ENCODE results near the gene CNTLN. TPM values are rescaled to one million over a fixed set of nuclear protein-coding genes. Genes with fewer than 3 reads are reported as not detected.
"Not testable (repeated sequence)": the region's sequence is repeated elsewhere in the genome, so short reads cannot be mapped to it uniquely, and the experiment has no call there.

Gene CNTLN
- total RNA-seq, 1 donor from 2014 or later: 0.79 TPM

GRCh38 chr9:17520268-17521064, 385.6 kb downstream of the CNTLN start:
- no peak for TF ChIP-seq CTCF (IDR thresholded peaks at IDR 0.05; ENCODE audit: insufficient read depth, low read length, severe bottlenecking)
- Histone ChIP-seq H3K36me3 (ENCODE audit: control insufficient read depth, insufficient read depth, low read length) (no peaks in the 10 kb centered on the region), H3K27me3 (ENCODE audit: control insufficient read depth, insufficient read depth, low read length) (no peaks in the 10 kb centered on the region), H3K4me3 (ENCODE audit: low read depth, low read length) (no peak overlapping the region)
- FAIRE-seq (no peak), DNase-seq (ENCODE audit: low read depth) (no peak)

- H3K36me3 ChIP-seq (ENCODE audit: control insufficient read depth, insufficient read depth, low read length): no peaks in the 10 kb centered on the region
- no peak for TF ChIP-seq CTCF (IDR thresholded peaks at IDR 0.05; ENCODE audit: insufficient read depth, low read length, severe bottlenecking)
- H3K4me3 ChIP-seq (ENCODE audit: low read depth, low read length): no peak overlapping the region
- no peak for DNase-seq (ENCODE audit: low read depth)
- FAIRE-seq: no peak
- no peaks in the 10 kb centered on the region for H3K27me3 ChIP-seq (ENCODE audit: control insufficient read depth, insufficient read depth, low read length)
Measured at GRCh38 chr9:17521100-17521855, 386.4 kb downstream of the CNTLN start.

- not testable (repeated sequence) for H3K4me3 ChIP-seq (ENCODE audit: low read depth, low read length); FAIRE-seq; DNase-seq (ENCODE audit: low read depth); H3K27me3 ChIP-seq (ENCODE audit: control insufficient read depth, insufficient read depth, low read length); H3K36me3 ChIP-seq (ENCODE audit: control insufficient read depth, insufficient read depth, low read length)
Measured at GRCh38 chr9:17526726-17527125, 391.9 kb downstream of the CNTLN start.

- no peaks in the 10 kb centered on the region for H3K36me3 ChIP-seq (ENCODE audit: control insufficient read depth, insufficient read depth, low read length)
- H3K4me3 ChIP-seq (ENCODE audit: low read depth, low read length): no peak overlapping the region
- DNase-seq (ENCODE audit: low read depth): peak; percentile 17
- no peaks in the 10 kb centered on the region for H3K27me3 ChIP-seq (ENCODE audit: control insufficient read depth, insufficient read depth, low read length)
- TF ChIP-seq CTCF (IDR thresholded peaks at IDR 0.05; ENCODE audit: insufficient read depth, low read length, severe bottlenecking): no peak
- FAIRE-seq: no peak
Measured at GRCh38 chr9:17528859-17529258, 394.0 kb downstream of the CNTLN start.

GRCh38 chr9:17531642-17532254, 396.9 kb downstream of the CNTLN start:
- no peak overlapping the region for H3K4me3 ChIP-seq (ENCODE audit: low read depth, low read length)
- FAIRE-seq: no peak

More at GRCh38 chr9:17531642-17532254, 396.9 kb downstream of the CNTLN start:
- TF ChIP-seq CTCF (IDR thresholded peaks at IDR 0.05; ENCODE audit: insufficient read depth, low read length, severe bottlenecking): peak; percentile 50
- peak; percentile 37 for DNase-seq (ENCODE audit: low read depth)
- Histone ChIP-seq H3K27me3 (ENCODE audit: control insufficient read depth, insufficient read depth, low read length) (no peaks in the 10 kb centered on the region), H3K36me3 (ENCODE audit: control insufficient read depth, insufficient read depth, low read length) (no peaks in the 10 kb centered on the region)

Data from bronchial epithelial cell (primary cell).